T-helper 1 cell treated with Interleukin-12 subunit alpha and Interleukin-12 subunit beta and Interleukin-4 antibody, amounts not matched to agents 30 ng/mL and 1 ng/mL, for 36 hours (primary cell): ENCODE measurements around the gene PITPNB. TPM values are rescaled to one million over a fixed set of nuclear protein-coding genes. Genes with fewer than 3 reads are reported as not detected.

Experiments used
- intact Hi-C: fragments of 100-400 bp; cut with micrococcal nuclease; formaldehyde crosslinking; loops from one replicate; pipeline ENCODE4 v1.15.1; 2024
- total RNA-seq: library from RNA; stranded (reverse); gene quantifications from 2 replicates; pipeline ENCODE4 v1.2.3, GENCODE V29; 2022

PITPNB gene
- total RNA-seq, 1 donor from 2014 or later, result 114 TPM

GRCh38 chr22:27804470-27805297 lies 114.4 kb downstream of the PITPNB start:
- intact Hi-C loops, result loop anchor here (2.0 to 5.0 kb wide), 2 partner anchors 967 to 1048 kb away; no protein-coding TSS in a partner anchor

- intact Hi-C loops, result loop anchor here (2.0 to 5.0 kb wide), 2 partner anchors 967 to 1047 kb away; no protein-coding TSS in a partner anchor
Measured at GRCh38 chr22:27803841-27804415, 115.1 kb downstream of the PITPNB start.

DNA sequence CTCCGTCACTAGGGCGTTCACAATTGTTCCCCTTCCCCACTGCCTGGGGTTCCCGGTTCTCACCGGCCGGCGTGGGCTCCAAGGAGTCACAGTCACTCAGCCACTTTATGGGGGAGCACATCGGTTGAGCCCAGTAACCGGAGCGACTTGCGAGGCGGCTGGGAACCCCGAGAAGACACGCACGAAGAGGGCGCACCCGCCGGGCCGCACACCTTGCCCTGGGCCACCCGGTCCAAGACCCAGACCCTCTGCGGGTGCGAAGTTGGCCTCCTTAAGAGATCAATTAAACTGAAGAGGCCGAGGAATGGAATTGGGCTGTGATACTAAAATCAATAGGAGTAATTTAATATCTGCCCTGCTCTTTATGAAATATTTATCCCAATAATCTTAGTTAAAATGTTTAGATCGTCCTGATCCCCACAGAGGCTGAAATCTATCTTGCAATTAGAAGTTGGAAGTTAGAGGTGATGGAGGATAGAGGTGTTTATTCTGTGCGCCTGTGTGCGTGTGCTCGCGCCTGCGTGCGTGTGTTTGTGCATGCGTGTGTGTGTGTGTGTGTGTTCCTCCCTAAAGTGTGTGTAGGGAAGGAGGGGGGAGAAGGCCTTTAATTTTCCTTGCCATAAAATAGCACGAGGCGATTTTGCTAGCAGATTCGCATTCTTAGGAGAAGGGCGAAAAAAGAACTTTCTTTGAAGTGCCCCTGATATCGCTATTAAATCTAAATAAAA lies 116.5 kb downstream of the PITPNB start:
- intact Hi-C loops, result loop anchor here (5.0 kb wide), 1 partner anchor 965 kb away; no protein-coding TSS in a partner anchor

Other genes with a start within 250 kb of the PITPNB start
- 0.25 and 0.34 TPM in 2 replicates for gene MN1, start 117.5 kb downstream of the PITPNB start, total RNA-seq